ENCODE data around the gene ACSS1.

- TF ChIP-seq CTCF (IDR thresholded peaks at IDR 0.05): no peak
- TF ChIP-seq POLR2A (IDR thresholded peaks at IDR 0.05): no peak
These were observed 8.5 kb downstream of the ACSS1 start for GRCh38 chr20:25049261-25050060.

Data from stomach (tissue), 4 donors.